Progenitor cell of endocrine pancreas (in vitro differentiated cells): ENCODE results near the gene NAB2. TPM values are rescaled to one million over a fixed set of nuclear protein-coding genes. Genes with fewer than 3 reads are reported as not detected.

Experiments used
- DNase-seq: peaks from one replicate; pipeline ENCODE4 v3.0.0; 2021; ENCODE audit warnings: low spot score; ENCODE audit not compliant: unreplicated experiment
- H3K27ac Mint-ChIP-seq: 2 replicates; pipeline ENCODE4 v1.8.0; 2021; ENCODE audit warnings: mild to moderate bottlenecking, moderate library complexity, mixed read lengths
- H3K27me3 Mint-ChIP-seq: 2 replicates; pipeline ENCODE4 v1.8.0; 2021; ENCODE audit warnings: mixed read lengths
- H3K36me3 Mint-ChIP-seq: 2 replicates; pipeline ENCODE4 v1.8.0; 2022; ENCODE audit warnings: mixed read lengths; ENCODE audit not compliant: insufficient read depth
- H3K4me1 Mint-ChIP-seq: 2 replicates; pipeline ENCODE4 v1.8.0; 2021; ENCODE audit warnings: low read depth, mixed read lengths
- H3K4me3 Mint-ChIP-seq: 2 replicates; pipeline ENCODE4 v1.8.0; 2021; ENCODE audit warnings: low read depth, mild to moderate bottlenecking, moderate library complexity, mixed read lengths
- H3K9me3 Mint-ChIP-seq: 2 replicates; pipeline ENCODE4 v1.8.0; 2021; ENCODE audit warnings: low read depth, mixed read lengths
- total RNA-seq: library from RNA; stranded (reverse); gene quantifications from 2 replicates; pipeline ENCODE4 v1.2.1, GENCODE V29; 2021
- TF ChIP-seq, protein P1 (sequence below): fragments of 200-600 bp; sonication (generic); IDR thresholded peaks from one replicate; pipeline ENCODE4 v1.5.0; 2021; ENCODE audit warnings: antibody characterized with exemption, mild to moderate bottlenecking; ENCODE audit not compliant: unreplicated experiment

NAB2 gene
- total RNA-seq, 1 donor from 2014 or later, result 13.8 TPM

DNA sequence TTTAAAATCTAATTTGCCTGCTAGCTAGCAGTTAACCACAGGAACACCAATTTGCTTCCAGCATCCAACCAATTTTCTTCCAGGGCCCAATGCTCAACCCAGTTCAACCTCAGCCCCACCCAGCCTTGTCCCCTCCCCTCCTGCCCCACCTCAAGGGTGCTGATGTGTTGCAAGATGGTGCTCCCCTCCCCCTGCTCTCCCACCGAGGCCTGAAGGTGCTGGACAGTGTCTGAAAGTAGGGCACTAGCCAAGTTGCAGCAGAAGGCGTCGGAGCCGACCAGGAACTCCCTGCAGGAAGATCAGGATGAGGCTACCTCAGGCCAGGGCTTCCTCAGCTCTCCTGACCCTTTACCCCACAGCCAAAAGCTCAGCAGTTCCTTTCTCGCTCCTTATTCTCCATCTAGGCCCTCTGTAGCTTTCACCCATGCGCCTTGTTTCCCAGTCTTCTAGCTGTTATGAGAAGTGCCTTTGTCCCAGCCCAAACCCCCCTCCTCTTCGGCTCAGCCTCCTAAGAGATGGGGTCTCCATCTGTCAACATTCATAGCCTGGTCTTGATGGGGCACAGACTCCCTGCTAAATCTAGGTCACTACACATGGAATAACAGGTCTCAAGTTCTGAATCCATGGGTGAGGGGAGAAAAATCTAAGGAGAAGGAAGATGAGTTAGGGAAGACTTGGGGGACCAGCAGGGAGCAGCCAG lies 18.7 kb downstream of the NAB2 start:
- H3K27ac Mint-ChIP-seq, result no peak overlapping the region
- no peak overlapping the region for H3K4me3 Mint-ChIP-seq
- peaks cover 4% of the 10 kb centered on the region for H3K36me3 Mint-ChIP-seq
- H3K4me1 Mint-ChIP-seq, result peaks cover 26% of the 10 kb centered on the region
- H3K9me3 Mint-ChIP-seq, result no peaks in the 10 kb centered on the region
- no peak for DNase-seq
- H3K27me3 Mint-ChIP-seq, result no peaks in the 10 kb centered on the region
- TF ChIP-seq, protein P1, sequence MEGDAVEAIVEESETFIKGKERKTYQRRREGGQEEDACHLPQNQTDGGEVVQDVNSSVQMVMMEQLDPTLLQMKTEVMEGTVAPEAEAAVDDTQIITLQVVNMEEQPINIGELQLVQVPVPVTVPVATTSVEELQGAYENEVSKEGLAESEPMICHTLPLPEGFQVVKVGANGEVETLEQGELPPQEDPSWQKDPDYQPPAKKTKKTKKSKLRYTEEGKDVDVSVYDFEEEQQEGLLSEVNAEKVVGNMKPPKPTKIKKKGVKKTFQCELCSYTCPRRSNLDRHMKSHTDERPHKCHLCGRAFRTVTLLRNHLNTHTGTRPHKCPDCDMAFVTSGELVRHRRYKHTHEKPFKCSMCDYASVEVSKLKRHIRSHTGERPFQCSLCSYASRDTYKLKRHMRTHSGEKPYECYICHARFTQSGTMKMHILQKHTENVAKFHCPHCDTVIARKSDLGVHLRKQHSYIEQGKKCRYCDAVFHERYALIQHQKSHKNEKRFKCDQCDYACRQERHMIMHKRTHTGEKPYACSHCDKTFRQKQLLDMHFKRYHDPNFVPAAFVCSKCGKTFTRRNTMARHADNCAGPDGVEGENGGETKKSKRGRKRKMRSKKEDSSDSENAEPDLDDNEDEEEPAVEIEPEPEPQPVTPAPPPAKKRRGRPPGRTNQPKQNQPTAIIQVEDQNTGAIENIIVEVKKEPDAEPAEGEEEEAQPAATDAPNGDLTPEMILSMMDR, result no peak

DNA sequence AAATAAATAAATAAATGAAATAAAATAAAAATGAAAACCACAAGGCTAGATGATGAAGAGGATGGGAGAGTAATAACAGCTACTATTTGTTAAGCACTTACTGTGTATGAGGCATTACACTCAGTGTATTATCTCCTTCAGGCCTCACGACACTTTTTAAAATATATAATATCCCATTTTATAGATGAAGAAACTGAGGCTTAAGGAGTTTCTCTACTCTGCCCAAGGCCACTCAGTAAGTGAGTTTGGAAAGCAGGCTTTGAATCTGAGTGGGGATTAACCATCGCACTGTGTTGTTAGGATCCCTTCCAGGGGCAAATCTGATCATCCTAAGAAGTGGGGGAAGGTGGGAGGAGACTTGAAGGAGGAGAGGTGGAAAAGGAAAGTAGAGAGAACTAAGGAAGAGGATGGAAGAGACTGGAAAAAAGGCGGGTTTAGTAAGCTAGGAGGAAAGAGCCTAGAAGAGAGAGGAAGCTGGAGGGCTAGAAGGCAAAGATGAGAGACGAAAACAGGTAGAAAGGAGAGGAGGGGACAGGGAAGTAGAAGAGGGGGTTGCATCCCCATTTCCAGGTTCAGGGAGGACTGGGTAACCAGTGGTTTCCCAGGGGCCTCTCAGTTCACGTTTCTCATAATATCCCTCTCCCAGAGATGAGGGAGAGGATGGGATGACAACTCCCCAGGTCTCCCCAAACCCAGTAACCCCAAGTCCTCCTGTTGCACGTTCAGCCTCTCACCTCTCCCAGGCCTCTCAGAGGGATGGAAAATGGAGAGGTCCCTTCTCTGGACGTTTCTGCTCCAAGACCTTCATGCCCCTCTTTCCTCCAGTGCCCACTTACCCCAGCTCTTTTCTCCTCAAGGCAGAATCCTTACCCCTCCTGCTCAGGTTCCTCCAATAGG lies 20.5 kb downstream of the NAB2 start:
- peaks cover 4% of the 10 kb centered on the region for H3K36me3 Mint-ChIP-seq
- H3K9me3 Mint-ChIP-seq, result no peaks in the 10 kb centered on the region
- peaks cover 28% of the 10 kb centered on the region for H3K4me1 Mint-ChIP-seq
- TF ChIP-seq, protein P1, result no peak
- peak overlapping the region; percentile 99 for H3K27ac Mint-ChIP-seq
- H3K4me3 Mint-ChIP-seq, result peak overlapping the region; percentile 83
- H3K27me3 Mint-ChIP-seq, result no peaks in the 10 kb centered on the region
- DNase-seq, result no peak

DNA sequence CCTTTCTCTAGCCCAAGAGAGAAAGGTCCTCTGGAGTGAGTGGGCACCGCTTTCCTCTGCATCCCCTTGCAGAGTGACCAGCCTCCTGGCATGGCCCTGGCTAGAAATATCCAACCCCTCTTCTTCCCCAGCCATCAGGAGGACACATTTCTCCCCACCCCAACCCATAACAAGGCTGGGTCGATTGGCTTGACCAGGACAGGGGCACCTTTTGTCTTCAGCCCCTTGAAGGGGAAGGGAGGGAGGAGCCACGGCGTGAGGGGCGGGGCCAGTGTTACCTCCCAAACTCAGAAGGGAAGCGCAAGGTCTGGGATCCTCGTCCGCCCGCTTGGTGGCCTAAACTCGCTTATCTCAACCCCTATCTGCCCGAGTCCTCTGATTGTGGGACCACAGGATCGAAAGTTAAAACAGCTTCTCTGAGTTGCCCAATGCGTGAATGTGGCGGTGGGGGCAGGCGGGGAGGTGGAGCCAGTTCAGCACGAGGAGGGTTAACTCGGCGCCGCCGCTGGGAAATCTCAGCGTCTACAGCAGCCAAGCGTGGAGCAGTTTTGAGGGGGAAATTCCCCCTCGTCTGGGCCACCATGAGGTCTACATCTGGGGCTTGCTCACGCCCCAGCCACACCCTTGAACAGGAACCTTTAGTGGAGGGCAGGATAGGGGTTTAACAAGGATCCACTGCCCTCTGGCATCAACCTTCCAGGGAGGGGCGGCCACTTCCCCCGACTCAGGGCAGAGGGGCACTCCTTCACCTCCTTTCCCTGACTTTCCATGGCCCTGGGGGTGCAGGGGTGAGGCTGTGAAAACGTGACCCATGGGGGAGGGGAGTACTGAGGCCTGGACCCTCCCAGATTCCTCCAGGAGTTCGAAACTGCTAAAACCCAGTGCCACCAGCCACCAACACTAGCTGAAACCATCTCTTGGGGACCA lies 21.5 kb downstream of the NAB2 start:
- Mint-ChIP-seq H3K27ac (peak overlapping the region; percentile 99), H3K27me3 (no peaks in the 10 kb centered on the region)
- TF ChIP-seq, protein P1, result no peak

DNA sequence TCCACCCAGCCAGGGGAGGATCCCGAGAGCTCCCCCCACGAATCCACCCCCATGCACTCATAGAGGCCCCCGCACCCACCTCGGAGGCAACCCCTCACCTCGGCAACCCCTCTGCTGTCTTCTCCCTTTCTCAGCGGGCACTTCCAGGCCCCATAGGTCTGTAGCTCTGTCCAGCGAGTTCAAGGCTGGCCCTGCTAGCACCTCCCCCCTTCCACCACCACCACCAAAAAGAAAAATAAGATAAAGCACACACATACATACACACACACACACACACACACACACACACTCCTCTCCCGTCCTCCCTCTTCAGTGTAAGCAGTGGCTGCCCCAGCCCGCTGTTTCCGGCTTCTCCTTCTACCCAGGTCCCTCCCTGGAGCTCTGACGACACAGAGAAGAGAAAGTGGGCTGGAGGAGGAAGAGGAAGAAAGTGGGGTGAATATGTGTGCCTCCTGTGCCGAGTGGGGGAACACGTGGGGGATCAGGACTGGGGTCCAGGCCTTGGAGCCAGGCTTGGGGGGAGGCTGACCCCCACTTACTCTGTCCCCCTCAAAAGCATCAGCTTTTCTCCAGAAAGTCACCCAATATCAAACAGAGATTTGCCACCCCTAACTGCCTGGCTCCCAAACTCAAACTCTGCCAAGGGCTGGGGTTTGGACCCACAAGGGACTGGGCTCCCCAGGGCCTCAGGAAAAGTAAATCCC lies 22.3 kb downstream of the NAB2 start, which contains the start of gene STAT6:
STAT6 (minus strand) TSS at position 332 of the 704 bp plus-strand sequence. CDS start 3,084 bp downstream, outside the sequence.
- peaks cover 28% of the 10 kb centered on the region for H3K4me1 Mint-ChIP-seq

More for the DNA sequence above, 21.5 kb downstream of the NAB2 start:
- Mint-ChIP-seq H3K4me1 (peaks cover 28% of the 10 kb centered on the region), H3K9me3 (no peaks in the 10 kb centered on the region), H3K4me3 (peak overlapping the region; percentile 83), H3K36me3 (peaks cover 4% of the 10 kb centered on the region)
- DNase-seq, result peak; percentile 42

More for the DNA sequence above, 22.3 kb downstream of the NAB2 start, which contains the start of gene STAT6:
- no peak for DNase-seq
- Mint-ChIP-seq H3K4me3 (peak within 1 kb of the TSS; percentile 83), H3K9me3 (no peaks in the 10 kb centered on the region), H3K36me3 (peaks cover 4% of the 10 kb centered on the region), H3K27ac (peak within 1 kb of the TSS; percentile 99), H3K27me3 (peaks cover 4% of the 10 kb centered on the region)
- TF ChIP-seq, protein P1, result no peak
